DOHH2 (cell line): ENCODE results near the gene SST.

Experiments
- EZH2phosphoT487 ChIP-seq: fragments of 200-600 bp; sonication (generic); IDR thresholded peaks from 2 replicates; pipeline ENCODE4 v1.6.1; 2017; ENCODE audit warnings: borderline replicate concordance, mild to moderate bottlenecking, antibody characterized with exemption, low read length, moderate library complexity, mixed read lengths
- TF ChIP-seq, protein P1 (sequence below): fragments of 200-600 bp; sonication (generic); IDR thresholded peaks from one replicate; pipeline ENCODE4 v1.5.1; 2014; ENCODE audit warnings: antibody characterized with exemption, mild to moderate bottlenecking, low read depth, low read length; ENCODE audit not compliant: poor library complexity, severe bottlenecking

DNA sequence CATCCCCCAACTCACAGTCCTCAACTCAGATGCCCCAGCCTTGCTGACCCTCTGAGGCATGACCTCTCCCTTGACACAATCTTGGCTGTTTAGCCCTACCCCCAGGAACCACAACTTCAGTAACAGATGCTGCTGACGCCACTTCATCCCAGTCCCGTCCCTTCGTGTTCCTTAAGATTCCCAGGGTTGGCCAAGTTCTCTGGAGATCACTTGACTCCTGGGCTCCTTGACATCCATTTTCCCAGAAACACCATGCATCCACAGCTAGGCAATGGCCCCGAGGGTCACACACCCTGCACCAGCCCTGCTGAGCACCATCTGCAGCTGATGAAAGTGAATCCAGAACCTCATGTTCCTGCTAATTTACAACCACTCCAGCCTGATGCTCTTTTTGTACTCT lies 25.3 kb upstream of the SST start:
- TF ChIP-seq, protein P1, sequence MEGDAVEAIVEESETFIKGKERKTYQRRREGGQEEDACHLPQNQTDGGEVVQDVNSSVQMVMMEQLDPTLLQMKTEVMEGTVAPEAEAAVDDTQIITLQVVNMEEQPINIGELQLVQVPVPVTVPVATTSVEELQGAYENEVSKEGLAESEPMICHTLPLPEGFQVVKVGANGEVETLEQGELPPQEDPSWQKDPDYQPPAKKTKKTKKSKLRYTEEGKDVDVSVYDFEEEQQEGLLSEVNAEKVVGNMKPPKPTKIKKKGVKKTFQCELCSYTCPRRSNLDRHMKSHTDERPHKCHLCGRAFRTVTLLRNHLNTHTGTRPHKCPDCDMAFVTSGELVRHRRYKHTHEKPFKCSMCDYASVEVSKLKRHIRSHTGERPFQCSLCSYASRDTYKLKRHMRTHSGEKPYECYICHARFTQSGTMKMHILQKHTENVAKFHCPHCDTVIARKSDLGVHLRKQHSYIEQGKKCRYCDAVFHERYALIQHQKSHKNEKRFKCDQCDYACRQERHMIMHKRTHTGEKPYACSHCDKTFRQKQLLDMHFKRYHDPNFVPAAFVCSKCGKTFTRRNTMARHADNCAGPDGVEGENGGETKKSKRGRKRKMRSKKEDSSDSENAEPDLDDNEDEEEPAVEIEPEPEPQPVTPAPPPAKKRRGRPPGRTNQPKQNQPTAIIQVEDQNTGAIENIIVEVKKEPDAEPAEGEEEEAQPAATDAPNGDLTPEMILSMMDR: no peak
- TF ChIP-seq EZH2phosphoT487: no peak
